ENCODE measurements around the gene NTRK3.

GRCh38 chr15:88301311-88301710 is 44.8 kb upstream of the NTRK3 start:
- no peak for TF ChIP-seq GATA1 (IDR thresholded peaks at IDR 0.05; ENCODE audit: low read depth, low read length)
- no peak for TF ChIP-seq POLR2A (IDR thresholded peaks at IDR 0.05; ENCODE audit: low read length)

Data from erythroblast (primary cell).